Smooth muscle cell (in vitro differentiated cells): ENCODE measurements around the gene AP3D1. TPM values are rescaled to one million over a fixed set of nuclear protein-coding genes. Genes with fewer than 3 reads are reported as not detected.

Experiments
- DNase-seq: peaks from one replicate; lab custom pipeline; 2025; ENCODE audit not compliant: unreplicated experiment; lab: John Stamatoyannopoulos, UW
- H2AFZ ChIP-seq: fragments of 200-600 bp; sonication (generic); 2 replicates; pipeline ENCODE4 v1.6.0; 2016; ENCODE audit warnings: antibody characterized with exemption, low read depth, mild to moderate bottlenecking
- H3F3A ChIP-seq: fragments of 200-600 bp; sonication (generic); 2 replicates; pipeline ENCODE4 v1.6.0; 2017; ENCODE audit warnings: antibody characterized with exemption, low read depth
- H3K27ac ChIP-seq: fragments of 200-600 bp; sonication (generic); 2 replicates; pipeline ENCODE4 v1.5.1; 2016; ENCODE audit warnings: low read depth, mild to moderate bottlenecking
- H3K27me3 ChIP-seq: fragments of 200-600 bp; sonication (generic); 2 replicates; pipeline ENCODE4 v1.6.1; 2016; ENCODE audit warnings: low read depth, mild to moderate bottlenecking
- H3K36me3 ChIP-seq: fragments of 200-600 bp; sonication (generic); 2 replicates; pipeline ENCODE4 v1.5.1; 2016; ENCODE audit warnings: low read depth
- H3K4me1 ChIP-seq: fragments of 200-600 bp; sonication (generic); 2 replicates; pipeline ENCODE4 v1.5.1; 2016; ENCODE audit warnings: low read depth
- H3K4me2 ChIP-seq: fragments of 200-600 bp; sonication (generic); 2 replicates; pipeline ENCODE4 v1.6.0; 2016; ENCODE audit warnings: mild to moderate bottlenecking
- H3K4me3 ChIP-seq: fragments of 200-600 bp; sonication (generic); 2 replicates; pipeline ENCODE4 v1.5.1; 2016; ENCODE audit warnings: mild to moderate bottlenecking
- H3K79me2 ChIP-seq: fragments of 200-600 bp; sonication (generic); 2 replicates; pipeline ENCODE4 v1.6.0; 2016; ENCODE audit warnings: low read depth, mild to moderate bottlenecking
- H3K9ac ChIP-seq: fragments of 200-600 bp; sonication (generic); 2 replicates; pipeline ENCODE4 v1.6.0; 2016; ENCODE audit warnings: low read depth
- H3K9me3 ChIP-seq: fragments of 200-600 bp; sonication (generic); replicated peaks from 2 replicates; pipeline ENCODE4 v1.5.1; 2016; ENCODE audit warnings: low read depth
- H4K20me1 ChIP-seq: fragments of 200-600 bp; sonication (generic); 2 replicates; pipeline ENCODE4 v1.6.0; 2016; ENCODE audit warnings: low read depth
- CTCF ChIP-seq: fragments of 200-600 bp; sonication (generic); IDR thresholded peaks from 2 replicates; pipeline ENCODE4 v1.5.1; 2017; ENCODE audit warnings: borderline replicate concordance, mild to moderate bottlenecking, antibody characterized with exemption; ENCODE audit not compliant: insufficient read depth, poor library complexity, severe bottlenecking
- WGBS: methylation state at CpG from one replicate; pipeline ENCODE4 v1.1.7; 2016; ENCODE audit warnings: low lambda C conversion rate; 5-methylcytosine and 5-hydroxymethylcytosine counted together
- polyA plus RNA-seq: library from polyadenylated mRNA; unstranded; fragments of >200 nt; fragmentation: Nextera tagmentation; extraction: Ambion mirVana; gene quantifications from 2 replicates; pipeline ENCODE4 v1.2.1, GENCODE V29; 2016
- total RNA-seq: library from RNA; depleted of rRNA; stranded (reverse); fragments of >200 nt; gene quantifications from 2 replicates; pipeline ENCODE4 v1.2.3, GENCODE V29; 2014

AP3D1 gene
- total and polyA plus RNA-seq, 2 experiments from 2014 or later, result 66.2 to 81.0 TPM

DNA sequence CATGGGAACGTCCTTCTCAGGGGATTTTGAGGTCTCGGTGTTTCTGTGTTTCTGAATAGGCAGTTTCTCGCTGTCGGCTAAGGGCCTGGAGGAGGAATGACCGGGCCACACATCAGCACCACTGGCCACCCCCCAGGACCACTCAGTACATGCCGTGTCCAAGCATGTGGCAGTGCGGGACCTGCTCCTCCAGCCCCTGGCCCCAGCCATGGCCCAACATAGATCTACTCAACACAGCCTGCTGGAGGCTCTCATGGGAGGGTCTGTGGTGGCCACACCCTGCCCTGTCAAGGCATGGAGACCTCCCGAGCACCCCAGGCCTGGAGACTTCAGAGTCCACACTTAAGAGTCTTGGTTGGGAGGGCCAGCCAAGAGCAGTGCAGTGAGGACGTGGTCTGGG lies 37.1 kb downstream of the AP3D1 start:
- no peak overlapping the region for H3K27ac ChIP-seq
- no peak overlapping the region for H3K4me2 ChIP-seq
- no peaks in the 10 kb centered on the region for H3K36me3 ChIP-seq
- no peaks in the 10 kb centered on the region for H3K27me3 ChIP-seq
- no peak overlapping the region for H3K4me3 ChIP-seq
- no peak overlapping the region for H3K9ac ChIP-seq
- DNase-seq, result no peak
- H2AFZ ChIP-seq, result no peak overlapping the region
- H3K4me1 ChIP-seq, result no peaks in the 10 kb centered on the region
- no peaks in the 10 kb centered on the region for H3K9me3 ChIP-seq
- 98% methylated on average over 9 of the region's 9 CpGs for WGBS
- no peaks in the 10 kb centered on the region for H3K79me2 ChIP-seq
- no peaks in the 10 kb centered on the region for H3F3A ChIP-seq
- TF ChIP-seq CTCF, result no peak
- H4K20me1 ChIP-seq, result peaks cover 44% of the 10 kb centered on the region

DNA sequence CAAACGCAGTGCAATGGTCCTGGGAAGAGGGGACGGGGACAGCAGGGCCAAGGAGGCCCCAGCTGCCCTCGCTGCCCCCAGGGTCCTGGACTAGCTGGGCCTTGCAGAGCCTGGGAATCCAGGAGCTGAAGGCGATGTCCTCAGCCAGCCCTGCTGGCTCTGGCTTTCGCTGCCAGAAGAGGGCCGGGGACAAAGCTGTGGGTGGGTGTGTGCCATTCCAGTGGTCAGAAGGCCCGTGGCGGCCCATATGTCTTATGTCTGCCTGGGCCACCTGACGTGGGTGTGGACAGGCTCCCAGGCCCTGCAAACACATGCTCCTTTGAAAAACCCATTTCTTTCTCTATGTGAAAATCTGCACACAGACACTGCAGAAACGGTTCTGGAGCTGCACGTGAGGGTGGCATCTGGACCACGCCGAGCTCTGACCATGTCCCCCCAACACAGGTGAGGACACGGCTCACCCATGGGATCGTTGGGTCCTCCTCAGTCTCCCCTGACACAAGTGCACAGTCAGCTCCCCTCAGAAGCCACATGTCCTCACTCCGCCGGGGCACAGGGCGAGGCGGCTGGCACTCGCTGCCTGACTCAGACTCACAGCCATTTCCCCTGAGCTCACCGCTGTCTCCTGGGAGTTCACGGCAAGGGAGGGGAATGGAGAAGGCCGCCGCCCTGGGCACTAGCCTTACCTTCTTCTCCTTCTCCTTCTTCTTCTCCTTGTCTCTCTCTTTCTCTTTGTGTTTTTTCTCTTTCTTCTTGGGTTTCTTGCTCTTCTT lies 37.7 kb downstream of the AP3D1 start:
- no peaks in the 10 kb centered on the region for H3K9me3 ChIP-seq
- H4K20me1 ChIP-seq, result peaks cover 43% of the 10 kb centered on the region
- no peaks in the 10 kb centered on the region for H3K79me2 ChIP-seq
- no peak for TF ChIP-seq CTCF
- no peak overlapping the region for H3K27ac ChIP-seq
- no peaks in the 10 kb centered on the region for H3K27me3 ChIP-seq
- H2AFZ ChIP-seq, result no peak overlapping the region
- H3K4me2 ChIP-seq, result no peak overlapping the region
- H3K9ac ChIP-seq, result no peak overlapping the region
- no peaks in the 10 kb centered on the region for H3K36me3 ChIP-seq
- H3K4me3 ChIP-seq, result no peak overlapping the region
- no peaks in the 10 kb centered on the region for H3K4me1 ChIP-seq
- no peak for DNase-seq
- WGBS, result 96% methylated on average over 24 of the region's 24 CpGs
- H3F3A ChIP-seq, result no peaks in the 10 kb centered on the region

DNA sequence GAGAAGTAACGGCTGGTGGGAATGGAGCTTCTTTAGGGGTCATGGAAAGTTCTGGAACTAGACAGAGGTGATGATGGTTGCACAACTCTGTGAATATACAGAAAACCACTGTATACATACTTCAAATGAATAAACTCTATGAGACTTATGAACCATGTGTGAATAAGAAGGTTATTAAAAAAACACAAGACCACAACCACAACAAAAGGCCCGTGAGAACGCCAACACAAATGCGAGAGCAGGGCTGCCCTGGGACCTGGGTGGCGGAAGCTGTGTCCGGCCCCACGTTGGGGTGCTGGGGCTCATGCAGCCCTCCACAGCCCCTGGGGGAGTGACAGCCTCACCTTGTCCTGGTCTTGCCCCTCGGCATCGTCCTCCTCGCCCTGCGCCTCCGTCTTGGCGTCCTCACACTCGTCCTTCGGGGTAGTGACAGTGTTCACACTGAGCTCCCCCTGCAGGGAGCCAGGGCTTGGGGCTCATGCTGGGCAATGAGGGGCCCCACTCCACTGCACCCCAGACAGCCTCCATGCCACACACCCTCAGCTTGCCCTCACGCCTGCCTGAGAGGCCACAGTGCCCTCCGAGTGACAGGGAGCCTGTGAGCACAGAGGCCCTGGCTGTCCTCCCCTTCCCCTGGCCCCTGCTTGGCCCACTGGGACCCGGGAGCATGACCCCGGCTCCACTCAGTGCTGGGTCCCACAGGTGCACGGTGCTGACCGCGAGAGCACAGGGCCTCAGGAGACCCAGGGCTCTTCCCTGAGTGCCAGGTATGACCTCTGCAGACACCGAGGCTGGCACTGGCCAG lies 38.6 kb downstream of the AP3D1 start:
- H2AFZ ChIP-seq, result no peak overlapping the region
- H3K36me3 ChIP-seq, result no peaks in the 10 kb centered on the region
- no peaks in the 10 kb centered on the region for H3K9me3 ChIP-seq
- H3K27me3 ChIP-seq, result no peaks in the 10 kb centered on the region
- H3F3A ChIP-seq, result no peaks in the 10 kb centered on the region
- no peak for TF ChIP-seq CTCF
- peaks cover 42% of the 10 kb centered on the region for H4K20me1 ChIP-seq
- H3K4me3 ChIP-seq, result no peak overlapping the region
- WGBS, result 96% methylated on average over 23 of the region's 23 CpGs
- no peaks in the 10 kb centered on the region for H3K4me1 ChIP-seq
- H3K4me2 ChIP-seq, result no peak overlapping the region
- no peak overlapping the region for H3K9ac ChIP-seq
- no peak overlapping the region for H3K27ac ChIP-seq
- DNase-seq, result no peak
- H3K79me2 ChIP-seq, result no peaks in the 10 kb centered on the region
